Measurements from ENCODE around the gene UBE2E3.

The UBE2E3 gene

DNA sequence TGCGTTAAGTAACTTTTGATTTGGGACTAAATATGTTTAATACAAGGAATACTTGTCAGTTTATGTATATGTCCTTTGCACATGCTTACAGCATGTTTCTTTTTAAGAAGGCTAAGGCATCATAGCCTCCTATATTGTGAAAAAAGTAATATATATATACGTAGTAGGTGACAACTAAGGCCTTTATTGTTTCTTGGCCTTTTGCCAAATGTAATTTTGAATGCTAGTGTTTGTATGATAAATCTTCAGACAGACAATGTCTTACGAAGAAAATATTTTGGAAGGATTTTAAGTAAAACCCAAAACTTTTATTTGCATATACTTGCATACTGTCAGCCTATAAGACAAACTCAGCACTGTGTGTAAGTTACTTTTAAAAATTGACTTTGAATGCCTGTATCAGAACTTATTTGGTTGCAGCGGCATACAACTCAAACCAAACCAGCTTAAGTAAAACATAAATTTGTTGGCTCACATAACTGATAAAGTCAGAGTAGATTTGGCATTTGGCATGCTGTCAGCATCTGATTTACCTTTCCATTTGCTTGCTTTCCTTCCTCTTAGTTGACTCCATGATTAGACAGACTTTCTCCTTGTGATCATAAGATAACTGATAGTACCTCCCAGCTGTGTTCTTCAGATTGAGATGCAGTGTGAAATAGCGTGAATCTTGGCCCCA lies 24.4 kb downstream of the UBE2E3 start:
- no peak overlapping the region for H3K27ac ChIP-seq (ENCODE audit: low read depth, low read length)

GRCh38 chr2:181005326-181005655 lies 24.9 kb downstream of the UBE2E3 start:
- Histone ChIP-seq H4K5ac (ENCODE audit: low read length) (no peak overlapping the region), H3K36me3 (ENCODE audit: control insufficient read depth, insufficient read depth, low read length) (no peaks in the 10 kb centered on the region), H2BK120ac (ENCODE audit: low read depth, low read length) (no peak overlapping the region), H2BK15ac (replicated peaks; ENCODE audit: low read depth) (no peak overlapping the region), H2BK5ac (ENCODE audit: low read length) (no peak overlapping the region), H3K4me2 (ENCODE audit: low read length) (no peak overlapping the region), H4K8ac (ENCODE audit: low read depth, low read length) (no peak overlapping the region), H3K56ac (ENCODE audit: low read length) (no peak overlapping the region), H3K79me1 (ENCODE audit: low read length) (peaks cover 8% of the 10 kb centered on the region), H3K4me3 (ENCODE audit: low read length) (no peak overlapping the region), H3K27ac (ENCODE audit: low read depth, low read length) (no peak overlapping the region), H3K79me2 (ENCODE audit: control insufficient read depth, insufficient read depth, low read length) (peaks cover 31% of the 10 kb centered on the region), H3K4ac (ENCODE audit: low read depth, low read length) (no peak overlapping the region), H2AK5ac (ENCODE audit: low read length) (no peak overlapping the region), H3K4me1 (ENCODE audit: control insufficient read depth, low read depth, low read length) (peaks cover 4% of the 10 kb centered on the region), H3K9ac (ENCODE audit: low read length) (no peak overlapping the region), H3K18ac (ENCODE audit: low read length) (no peak overlapping the region), H3K23ac (ENCODE audit: low read length) (no peak overlapping the region), H3K27me3 (ENCODE audit: insufficient read depth, low read length, poor library complexity) (no peaks in the 10 kb centered on the region)
- DNase-seq, result no peak

More for the DNA sequence above, 24.4 kb downstream of the UBE2E3 start:
- no peak overlapping the region for H3K18ac ChIP-seq (ENCODE audit: low read length)
- no peaks in the 10 kb centered on the region for H3K36me3 ChIP-seq (ENCODE audit: control insufficient read depth, insufficient read depth, low read length)
- no peak overlapping the region for H4K8ac ChIP-seq (ENCODE audit: low read depth, low read length)
- no peak overlapping the region for H3K56ac ChIP-seq (ENCODE audit: low read length)
- peaks cover 30% of the 10 kb centered on the region for H3K79me2 ChIP-seq (ENCODE audit: control insufficient read depth, insufficient read depth, low read length)
- DNase-seq, result peak; percentile 51
- no peak overlapping the region for H3K4me3 ChIP-seq (ENCODE audit: low read length)
- H2AK5ac ChIP-seq (ENCODE audit: low read length), result no peak overlapping the region
- no peak overlapping the region for H3K23ac ChIP-seq (ENCODE audit: low read length)
- no peak overlapping the region for H2BK15ac ChIP-seq (replicated peaks; ENCODE audit: low read depth)
- peaks cover 4% of the 10 kb centered on the region for H3K4me1 ChIP-seq (ENCODE audit: control insufficient read depth, low read depth, low read length)
- no peak overlapping the region for H3K4me2 ChIP-seq (ENCODE audit: low read length)
- H3K9ac ChIP-seq (ENCODE audit: low read length), result no peak overlapping the region
- H2BK120ac ChIP-seq (ENCODE audit: low read depth, low read length), result no peak overlapping the region
- no peak overlapping the region for H2BK5ac ChIP-seq (ENCODE audit: low read length)
- no peak overlapping the region for H4K5ac ChIP-seq (ENCODE audit: low read length)
- no CpG with 5 or more reads among the region's 5 CpGs for WGBS (ENCODE audit: extremely low coverage, insufficient coverage, low lambda C conversion rate)
- H3K27me3 ChIP-seq (ENCODE audit: insufficient read depth, low read length, poor library complexity), result no peaks in the 10 kb centered on the region
- no peak overlapping the region for H3K4ac ChIP-seq (ENCODE audit: low read depth, low read length)
- H3K79me1 ChIP-seq (ENCODE audit: low read length), result peaks cover 8% of the 10 kb centered on the region

DNA sequence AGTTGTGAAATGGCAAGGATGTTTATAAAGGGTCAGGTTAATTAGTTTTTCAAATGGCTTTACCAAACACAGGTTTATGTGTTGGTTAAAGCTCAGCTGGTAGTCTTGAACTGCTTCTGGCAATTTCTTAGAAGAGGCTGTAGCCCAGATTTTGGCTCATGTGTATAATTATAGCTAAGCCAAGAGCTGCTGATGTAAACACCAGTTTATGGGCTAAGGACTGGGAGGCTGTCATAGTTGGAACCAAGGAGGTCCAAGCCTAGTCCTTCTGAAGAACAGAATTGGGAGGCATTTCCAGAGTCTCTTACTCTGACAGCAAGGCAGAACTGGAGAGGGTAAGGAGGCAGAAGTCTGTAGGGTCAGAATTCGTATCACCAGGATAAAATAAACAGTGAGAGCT lies 25.4 kb downstream of the UBE2E3 start:
- H3K4me2 ChIP-seq (ENCODE audit: low read length), result no peak overlapping the region
- peaks cover 8% of the 10 kb centered on the region for H3K79me1 ChIP-seq (ENCODE audit: low read length)
- peaks cover 4% of the 10 kb centered on the region for H3K4me1 ChIP-seq (ENCODE audit: control insufficient read depth, low read depth, low read length)
- no peak overlapping the region for H2BK5ac ChIP-seq (ENCODE audit: low read length)
- H3K23ac ChIP-seq (ENCODE audit: low read length), result no peak overlapping the region
- H3K79me2 ChIP-seq (ENCODE audit: control insufficient read depth, insufficient read depth, low read length), result peaks cover 33% of the 10 kb centered on the region
- no peak for DNase-seq
- H2AK5ac ChIP-seq (ENCODE audit: low read length), result no peak overlapping the region
- H3K56ac ChIP-seq (ENCODE audit: low read length), result no peak overlapping the region
- no peaks in the 10 kb centered on the region for H3K27me3 ChIP-seq (ENCODE audit: insufficient read depth, low read length, poor library complexity)
- H2BK15ac ChIP-seq (replicated peaks; ENCODE audit: low read depth), result no peak overlapping the region
- H2BK120ac ChIP-seq (ENCODE audit: low read depth, low read length), result no peak overlapping the region
- no peak overlapping the region for H3K9ac ChIP-seq (ENCODE audit: low read length)
- H4K5ac ChIP-seq (ENCODE audit: low read length), result no peak overlapping the region
- no peak overlapping the region for H4K8ac ChIP-seq (ENCODE audit: low read depth, low read length)
- no peak overlapping the region for H3K4me3 ChIP-seq (ENCODE audit: low read length)
- H3K36me3 ChIP-seq (ENCODE audit: control insufficient read depth, insufficient read depth, low read length), result no peaks in the 10 kb centered on the region
- WGBS (ENCODE audit: extremely low coverage, insufficient coverage, low lambda C conversion rate), result no CpG with 5 or more reads among the region's 1 CpG
- H3K27ac ChIP-seq (ENCODE audit: low read depth, low read length), result no peak overlapping the region
- H3K18ac ChIP-seq (ENCODE audit: low read length), result peak overlapping the region; percentile 10
- no peak overlapping the region for H3K4ac ChIP-seq (ENCODE audit: low read depth, low read length)

- H2BK15ac ChIP-seq (replicated peaks; ENCODE audit: low read depth), result no peak overlapping the region
- no peak for DNase-seq
- H3K23ac ChIP-seq (ENCODE audit: low read length), result no peak overlapping the region
- no peak overlapping the region for H3K56ac ChIP-seq (ENCODE audit: low read length)
- WGBS (ENCODE audit: extremely low coverage, insufficient coverage, low lambda C conversion rate), result no CpG with 5 or more reads among the region's 4 CpGs
- no peak overlapping the region for H3K27ac ChIP-seq (ENCODE audit: low read depth, low read length)
- H2BK120ac ChIP-seq (ENCODE audit: low read depth, low read length), result no peak overlapping the region
- no peak overlapping the region for H3K18ac ChIP-seq (ENCODE audit: low read length)
- H2BK5ac ChIP-seq (ENCODE audit: low read length), result no peak overlapping the region
- no peaks in the 10 kb centered on the region for H3K36me3 ChIP-seq (ENCODE audit: control insufficient read depth, insufficient read depth, low read length)
- no peak overlapping the region for H4K8ac ChIP-seq (ENCODE audit: low read depth, low read length)
- H3K79me1 ChIP-seq (ENCODE audit: low read length), result peaks cover 11% of the 10 kb centered on the region
- no peak overlapping the region for H2AK5ac ChIP-seq (ENCODE audit: low read length)
- H3K27me3 ChIP-seq (ENCODE audit: insufficient read depth, low read length, poor library complexity), result no peaks in the 10 kb centered on the region
- H3K4me3 ChIP-seq (ENCODE audit: low read length), result no peak overlapping the region
- no peak overlapping the region for H3K9ac ChIP-seq (ENCODE audit: low read length)
- no peak overlapping the region for H3K4me2 ChIP-seq (ENCODE audit: low read length)
- H3K4ac ChIP-seq (ENCODE audit: low read depth, low read length), result no peak overlapping the region
- no peak overlapping the region for H4K5ac ChIP-seq (ENCODE audit: low read length)
- H3K4me1 ChIP-seq (ENCODE audit: control insufficient read depth, low read depth, low read length), result no peaks in the 10 kb centered on the region
- H3K79me2 ChIP-seq (ENCODE audit: control insufficient read depth, insufficient read depth, low read length), result peaks cover 38% of the 10 kb centered on the region
Observed at GRCh38 chr2:181007086-181007837, 26.9 kb downstream of the UBE2E3 start.

GRCh38 chr2:181008407-181008806 lies 28.0 kb downstream of the UBE2E3 start:
- no peak overlapping the region for H3K4me3 ChIP-seq (ENCODE audit: low read length)

More at GRCh38 chr2:181008407-181008806, 28.0 kb downstream of the UBE2E3 start:
- peak overlapping the region; percentile 13 for H3K18ac ChIP-seq (ENCODE audit: low read length)
- H3K9ac ChIP-seq (ENCODE audit: low read length), result no peak overlapping the region
- no peak overlapping the region for H3K23ac ChIP-seq (ENCODE audit: low read length)
- H3K27ac ChIP-seq (ENCODE audit: low read depth, low read length), result no peak overlapping the region
- H4K5ac ChIP-seq (ENCODE audit: low read length), result no peak overlapping the region
- no peaks in the 10 kb centered on the region for H3K4me1 ChIP-seq (ENCODE audit: control insufficient read depth, low read depth, low read length)
- no peak overlapping the region for H3K4me2 ChIP-seq (ENCODE audit: low read length)
- no peak overlapping the region for H2BK5ac ChIP-seq (ENCODE audit: low read length)
- no peak overlapping the region for H3K4ac ChIP-seq (ENCODE audit: low read depth, low read length)
- peak; percentile 36 for DNase-seq
- no peak overlapping the region for H2AK5ac ChIP-seq (ENCODE audit: low read length)
- peaks cover 14% of the 10 kb centered on the region for H3K79me1 ChIP-seq (ENCODE audit: low read length)
- no peak overlapping the region for H3K56ac ChIP-seq (ENCODE audit: low read length)
- no peaks in the 10 kb centered on the region for H3K36me3 ChIP-seq (ENCODE audit: control insufficient read depth, insufficient read depth, low read length)
- H2BK120ac ChIP-seq (ENCODE audit: low read depth, low read length), result no peak overlapping the region
- no peaks in the 10 kb centered on the region for H3K27me3 ChIP-seq (ENCODE audit: insufficient read depth, low read length, poor library complexity)
- peaks cover 41% of the 10 kb centered on the region for H3K79me2 ChIP-seq (ENCODE audit: control insufficient read depth, insufficient read depth, low read length)
- H4K8ac ChIP-seq (ENCODE audit: low read depth, low read length), result no peak overlapping the region
- WGBS (ENCODE audit: extremely low coverage, insufficient coverage, low lambda C conversion rate), result no CpG with 5 or more reads among the region's 3 CpGs
- H2BK15ac ChIP-seq (replicated peaks; ENCODE audit: low read depth), result no peak overlapping the region
